ENCODE data around the gene EFL1. TPM values are rescaled to one million over a fixed set of nuclear protein-coding genes. Genes with fewer than 3 reads are reported as not detected.

EFL1 gene
- total and polyA plus RNA-seq, 10 of the 15 experiments (the other 5 are each of a cell fraction or from before 2014, with no cell fraction given) = 6.2 to 42.3 (median 24.7) TPM

DNA sequence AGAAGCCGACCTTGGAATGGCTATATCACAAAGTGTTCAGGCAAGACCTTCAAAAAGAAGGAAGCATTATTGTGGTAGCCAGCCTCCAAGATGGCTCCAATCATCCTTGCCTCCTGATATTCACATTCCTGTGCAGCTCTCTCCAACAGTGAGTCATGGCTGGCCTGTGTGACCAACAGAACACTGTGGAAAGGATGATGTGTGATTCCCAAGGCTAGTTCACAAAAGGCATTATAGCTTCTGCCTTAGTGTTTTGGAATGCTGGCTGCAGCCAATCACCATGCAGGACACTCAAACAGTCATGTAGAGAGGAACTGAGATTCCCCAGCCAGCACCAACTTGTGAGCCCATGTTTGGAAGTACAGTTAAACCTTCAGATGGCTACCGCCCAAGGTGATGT is 102.6 kb downstream of the EFL1 start:
- H3K9ac ChIP-seq (ENCODE audit: control insufficient read depth, insufficient read depth, low read length) = no peak overlapping the region
- no peak overlapping the region for H2AFZ ChIP-seq (ENCODE audit: control insufficient read depth, low read depth, low read length)
- 100% methylated on average over 2 of the region's 2 CpGs for WGBS (ENCODE audit: insufficient coverage, insufficient replicate concordance, low lambda C conversion rate, missing lambda C conversion rate)
- H3K79me2 ChIP-seq (ENCODE audit: control insufficient read depth, insufficient read depth, low read length) = no peaks in the 10 kb centered on the region
- no peak overlapping the region for H3K27ac ChIP-seq (ENCODE audit: control insufficient read depth, insufficient read depth)
- RAD21 ChIA-PET (ENCODE audit: unreplicated experiment) = no interaction called here
- H3K27me3 ChIP-seq (replicated peaks in 1 of 2; ENCODE audit: control insufficient read depth in 2 of 2, insufficient read depth in 2 of 2, low read length in 1 of 2) = no peaks in the 10 kb centered on the region
- H4K20me1 ChIP-seq (ENCODE audit: control insufficient read depth, insufficient read depth) = no peaks in the 10 kb centered on the region
- H3K9me3 ChIP-seq (replicated peaks; ENCODE audit: control insufficient read depth, insufficient read depth, low read length) = no peaks in the 10 kb centered on the region
- in situ Hi-C loops (cut with MboI) (no loop called here), intact Hi-C loops (cut with micrococcal nuclease; ENCODE audit: unreplicated experiment) (no loop called here)
- no peak for TF ChIP-seq ATF2 (IDR thresholded peaks at IDR 0.05; ENCODE audit: low read length)
- no peak for TF ChIP-seq JUNB (IDR thresholded peaks at IDR 0.05)
- TF ChIP-seq ZNF384 (IDR thresholded peaks at IDR 0.05; ENCODE audit: borderline replicate concordance, low read depth, low read length) = no peak
- TF ChIP-seq NRF1 (conservative IDR thresholded peaks at IDR 0.05; ENCODE audit: low read depth, low read length) = no peak
- TF ChIP-seq BCL11A (IDR thresholded peaks at IDR 0.05; ENCODE audit: low read depth, low read length) = no peak
- no peak for TF ChIP-seq TAF1 (IDR thresholded peaks at IDR 0.05; ENCODE audit: borderline replicate concordance, low read depth, low read length)
- TF ChIP-seq CHD4 (IDR thresholded peaks at IDR 0.05) = no peak
- no peak for TF ChIP-seq SRF (IDR thresholded peaks at IDR 0.05; ENCODE audit: low read depth in 2 of 2, low read length in 2 of 2)
- no peak for TF ChIP-seq SPI1 (IDR thresholded peaks at IDR 0.05; ENCODE audit: borderline replicate concordance, insufficient read depth, low read depth, low read length)
- TF ChIP-seq, protein P1, sequence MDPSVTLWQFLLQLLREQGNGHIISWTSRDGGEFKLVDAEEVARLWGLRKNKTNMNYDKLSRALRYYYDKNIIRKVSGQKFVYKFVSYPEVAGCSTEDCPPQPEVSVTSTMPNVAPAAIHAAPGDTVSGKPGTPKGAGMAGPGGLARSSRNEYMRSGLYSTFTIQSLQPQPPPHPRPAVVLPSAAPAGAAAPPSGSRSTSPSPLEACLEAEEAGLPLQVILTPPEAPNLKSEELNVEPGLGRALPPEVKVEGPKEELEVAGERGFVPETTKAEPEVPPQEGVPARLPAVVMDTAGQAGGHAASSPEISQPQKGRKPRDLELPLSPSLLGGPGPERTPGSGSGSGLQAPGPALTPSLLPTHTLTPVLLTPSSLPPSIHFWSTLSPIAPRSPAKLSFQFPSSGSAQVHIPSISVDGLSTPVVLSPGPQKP (IDR thresholded peaks at IDR 0.05; ENCODE audit: low read depth, low read length) = no peak
- BruUV-seq (replicated peaks) = no TSS peak
- DNase-seq (ENCODE audit: low read depth, low spot score) (no peak), FAIRE-seq (no peak), ATAC-seq (no peak)
- no peaks in the 10 kb centered on the region for H3K4me1 ChIP-seq (ENCODE audit: control insufficient read depth, insufficient read depth, low read length)
- H3K4me2 ChIP-seq (ENCODE audit: control insufficient read depth, insufficient read depth) = no peak overlapping the region
- peaks cover 0 to 15% of the 10 kb centered on the region in 2 experiments; a peak in 2 of 4 replicates for H3K36me3 ChIP-seq (ENCODE audit: control insufficient read depth in 2 of 2, insufficient read depth in 2 of 2, low read length in 1 of 2)
- POLR2A ChIA-PET = no interaction called here
- CTCF ChIA-PET = interaction anchor here (1.0 kb wide), 1 partner anchor 20 kb away, joined by 4 read pairs; no protein-coding TSS in a partner anchor
- H3K4me3 ChIP-seq = no peak overlapping the region
- SMC1A ChIA-PET (ENCODE audit: uncharacterized antibody, unreplicated experiment) = no interaction called here

Data from GM12878 (cell line).